ENCODE results near the gene NEK7. TPM values are rescaled to one million over a fixed set of nuclear protein-coding genes. Genes with fewer than 3 reads are reported as not detected.

NEK7 gene
- total RNA-seq (100 to 1,000 TPM in 3 of 7 donors, 10 to 100 TPM in 4; 65.7 to 120 (median 80.7) TPM), polyA plus RNA-seq (10 to 100 TPM; 16.9 to 24.5 (median 17.9) TPM)
- long read RNA-seq, donor 1, full-length matches to known transcripts: 8 of 8 reads
- long read RNA-seq, donor 1, partial matches to known transcripts: 0 of 8 reads
- long read RNA-seq, donor 1, other reads (novel, unspliced or antisense): 0 of 8 reads
- long read RNA-seq, donor 2, full-length matches to known transcripts: 9 of 9 reads
- long read RNA-seq, donor 2, partial matches to known transcripts: 0 of 9 reads
- long read RNA-seq, donor 2, other reads (novel, unspliced or antisense): 0 of 9 reads

- H3K27ac ChIP-seq: peak within 1 kb of the TSS; percentile 96 to 100 (median 99)
- H3K4me1 ChIP-seq: peaks cover 19 to 49% (median 33%) of the 10 kb centered on the region in 6 donors
- intact Hi-C loops (cut with DNase I; ENCODE audit: low total_unique reads): no loop called here
- TF ChIP-seq POLR2A (IDR thresholded peaks at IDR 0.05) (peak in 1 of 3 donors; percentile 63), CTCF (IDR thresholded peaks at IDR 0.05 in 8 of 11, conservative IDR thresholded peaks at IDR 0.05 in 3 of 11) (peak in 1 of 11 experiments; percentile 5), POLR2AphosphoS5 (IDR thresholded peaks at IDR 0.05) (peak; percentile 59 to 80 (median 73))
- peak within 1 kb of the TSS; percentile 68 to 95 (median 88) for H3K4me3 ChIP-seq
- 0 to 1% (median 0%) methylated on average over 28 to 63 of the region's 63 CpGs for WGBS, 5 donors
- H3K9me3 ChIP-seq: no peaks in the 10 kb centered on the region
- no peaks in the 10 kb centered on the region for H3K36me3 ChIP-seq
- no peaks in the 10 kb centered on the region for H3K27me3 ChIP-seq (replicated peaks in 1 of 7)
- peak; percentile 94 for DNase-seq
Observed at GRCh38 chr1:198156745-198157240, at the start of gene NEK7. NEK7 (plus strand) TSS chr1:198156998; CDS start chr1:198232581, 75,583 bp downstream.

GRCh38 chr1:198107091-198107501, 49.7 kb upstream of the NEK7 start:
- intact Hi-C loops (cut with DNase I; ENCODE audit: low total_unique reads): no loop called here
- no peaks in the 10 kb centered on the region for H3K27me3 ChIP-seq (replicated peaks in 1 of 7)
- H3K4me3 ChIP-seq: no peak overlapping the region
- H3K4me1 ChIP-seq: peaks cover 0 to 11% (median 3%) of the 10 kb centered on the region in 6 donors
- no peaks in the 10 kb centered on the region for H3K36me3 ChIP-seq
- no peak for DNase-seq
- no peak for TF ChIP-seq POLR2AphosphoS5 (IDR thresholded peaks at IDR 0.05)
- no peak for TF ChIP-seq CTCF (IDR thresholded peaks at IDR 0.05 in 8 of 11, conservative IDR thresholded peaks at IDR 0.05 in 3 of 11)
- no peak for TF ChIP-seq POLR2A (IDR thresholded peaks at IDR 0.05)
- H3K27ac ChIP-seq: no peak overlapping the region
- WGBS, 5 donors: 88 to 98% (median 92%) methylated on average over 2 of the region's 2 CpGs
- no peaks in the 10 kb centered on the region for H3K9me3 ChIP-seq

- Histone ChIP-seq H3K36me3 (no peaks in the 10 kb centered on the region), H3K4me1 (no peaks in the 10 kb centered on the region), H3K9me3 (no peaks in the 10 kb centered on the region), H3K27ac (no peak overlapping the region), H3K4me3 (no peak overlapping the region), H3K27me3 (replicated peaks in 1 of 7) (no peaks in the 10 kb centered on the region)
- intact Hi-C loops (cut with DNase I; ENCODE audit: low total_unique reads): no loop called here
- 80 to 95% (median 84%) methylated on average over 1 of the region's 1 CpG for WGBS, 5 donors
- DNase-seq: no peak
- no peak for TF ChIP-seq POLR2AphosphoS5 (IDR thresholded peaks at IDR 0.05)
- TF ChIP-seq POLR2A (IDR thresholded peaks at IDR 0.05): no peak
- TF ChIP-seq CTCF (IDR thresholded peaks at IDR 0.05 in 8 of 11, conservative IDR thresholded peaks at IDR 0.05 in 3 of 11): no peak
Observed at GRCh38 chr1:198108636-198109370, 48.0 kb upstream of the NEK7 start.

- H3K36me3 ChIP-seq: no peaks in the 10 kb centered on the region
- no peak overlapping the region for H3K27ac ChIP-seq
- H3K4me3 ChIP-seq: no peak overlapping the region
- H3K27me3 ChIP-seq (replicated peaks in 1 of 7): no peaks in the 10 kb centered on the region
- no peaks in the 10 kb centered on the region for H3K9me3 ChIP-seq
- TF ChIP-seq CTCF (IDR thresholded peaks at IDR 0.05 in 8 of 11, conservative IDR thresholded peaks at IDR 0.05 in 3 of 11) (no peak), POLR2AphosphoS5 (IDR thresholded peaks at IDR 0.05) (no peak), POLR2A (IDR thresholded peaks at IDR 0.05) (no peak)
- DNase-seq: no peak
- intact Hi-C loops (cut with DNase I; ENCODE audit: low total_unique reads): no loop called here
- no peaks in the 10 kb centered on the region for H3K4me1 ChIP-seq
Observed at GRCh38 chr1:198109371-198109715, 47.5 kb upstream of the NEK7 start.

Data from spleen (tissue), 13 donors.